Activated T-cell treated with anti-CD3 and anti-CD28 coated beads for 1 hour (primary cell): ENCODE data around the gene SENP5.
A peak's percentile ranks its signal among the peaks of the same experiment; 100 is the strongest.
"Not testable (repeated sequence)": the region's sequence is repeated elsewhere in the genome, so short reads cannot be mapped to it uniquely, and the experiment has no call there.

Experiments
- DNase-seq: peaks from one replicate; pipeline ENCODE4 v3.0.0-alpha.2; 2020; ENCODE audit warnings: low read depth

Gene SENP5

GRCh38 chr3:196942915-196943277 lies 75.2 kb downstream of the SENP5 start:
- DNase-seq: no peak

- DNase-seq: not testable (repeated sequence)
These were observed 76.5 kb downstream of the SENP5 start for GRCh38 chr3:196944037-196944790.

GRCh38 chr3:196947136-196947859 lies 79.6 kb downstream of the SENP5 start:
- DNase-seq: no peak

- DNase-seq: no peak
These were observed 80.2 kb downstream of the SENP5 start for GRCh38 chr3:196947860-196948441.

- DNase-seq: no peak
These were observed 80.9 kb downstream of the SENP5 start for GRCh38 chr3:196948442-196949284.

- no peak for DNase-seq
These were observed 81.5 kb downstream of the SENP5 start for GRCh38 chr3:196949285-196949619.

GRCh38 chr3:196949750-196950149 lies 82.0 kb downstream of the SENP5 start:
- no peak for DNase-seq

GRCh38 chr3:196951371-196951770 lies 83.7 kb downstream of the SENP5 start:
- no peak for DNase-seq

GRCh38 chr3:196954832-196955231 lies 87.1 kb downstream of the SENP5 start:
- DNase-seq: no peak

GRCh38 chr3:196962108-196962929 lies 94.6 kb downstream of the SENP5 start:
- DNase-seq: no peak

GRCh38 chr3:196962930-196963630 lies 95.4 kb downstream of the SENP5 start:
- no peak for DNase-seq

GRCh38 chr3:196963631-196963953 lies 95.9 kb downstream of the SENP5 start:
- no peak for DNase-seq

- no peak for DNase-seq
These were observed 97.5 kb downstream of the SENP5 start for GRCh38 chr3:196965112-196965803.

- DNase-seq: no peak
These were observed 98.1 kb downstream of the SENP5 start for GRCh38 chr3:196965804-196966173.

GRCh38 chr3:196966526-196967401 lies 99.0 kb downstream of the SENP5 start:
- no peak for DNase-seq

- DNase-seq: no peak
These were observed 99.9 kb downstream of the SENP5 start for GRCh38 chr3:196967412-196968232.

GRCh38 chr3:196968233-196969133 lies 100.8 kb downstream of the SENP5 start, which contains the start of gene PIGZ:
TSS of gene PIGZ (minus strand) at chr3:196968833. CDS start at chr3:196952031, 16,802 bp downstream.
- peak; percentile 31 for DNase-seq
